Hematopoietic multipotent progenitor cell treated with erythropoietin and hydrocortisone succinate and interleukin-3 and kit ligand, for 8 days (in vitro differentiated cells): ENCODE data around the gene RMP24.
"Not testable (repeated sequence)": the region's sequence is repeated elsewhere in the genome, so short reads cannot be mapped to it uniquely, and the experiment has no call there.

Source experiments
- DNase-seq: peaks from one replicate; pipeline ENCODE4 v3.0.0-alpha.2; 2015

The RMP24 gene

GRCh38 chr18:35972197-35973000 is at the start of gene RMP24:
TSS of gene RMP24 (plus strand) at chr18:35972679.
- DNase-seq = peak; percentile 95

GRCh38 chr18:35923939-35924684 is 48.4 kb upstream of the RMP24 start:
- DNase-seq = no peak

- no peak for DNase-seq
These were observed 45.6 kb upstream of the RMP24 start for GRCh38 chr18:35926884-35927283.

GRCh38 chr18:35927430-35927829 is 45.0 kb upstream of the RMP24 start:
- no peak for DNase-seq

- no peak for DNase-seq
These were observed 38.5 kb upstream of the RMP24 start for GRCh38 chr18:35933982-35934381.

- no peak for DNase-seq
These were observed 37.6 kb upstream of the RMP24 start for GRCh38 chr18:35934891-35935290.

- DNase-seq = no peak
These were observed 36.7 kb upstream of the RMP24 start for GRCh38 chr18:35935805-35936204.

- DNase-seq = peak; percentile 11
These were observed 35.5 kb upstream of the RMP24 start for GRCh38 chr18:35936951-35937350.

- no peak for DNase-seq
These were observed 34.3 kb upstream of the RMP24 start for GRCh38 chr18:35938158-35938557.

- DNase-seq = no peak
These were observed 33.9 kb upstream of the RMP24 start for GRCh38 chr18:35938562-35938961.

- peak; percentile 6 for DNase-seq
These were observed 33.3 kb upstream of the RMP24 start for GRCh38 chr18:35939138-35939537.

- no peak for DNase-seq
These were observed 31.2 kb upstream of the RMP24 start for GRCh38 chr18:35941299-35941698.

- no peak for DNase-seq
These were observed 30.3 kb upstream of the RMP24 start for GRCh38 chr18:35942133-35942532.

- no peak for DNase-seq
These were observed 29.8 kb upstream of the RMP24 start for GRCh38 chr18:35942661-35943060.

- no peak for DNase-seq
These were observed 24.4 kb upstream of the RMP24 start for GRCh38 chr18:35948080-35948479.

GRCh38 chr18:35949090-35949489 is 23.4 kb upstream of the RMP24 start:
- DNase-seq = no peak

- peak; percentile 70 for DNase-seq
These were observed 22.4 kb upstream of the RMP24 start for GRCh38 chr18:35949903-35950627.

GRCh38 chr18:35950628-35950982 is 21.9 kb upstream of the RMP24 start:
- no peak for DNase-seq

GRCh38 chr18:35953688-35954087 is 18.8 kb upstream of the RMP24 start:
- no peak for DNase-seq

GRCh38 chr18:35956226-35956625 is 16.3 kb upstream of the RMP24 start:
- DNase-seq = no peak

- no peak for DNase-seq
These were observed 10.2 kb upstream of the RMP24 start for GRCh38 chr18:35962320-35962719.

- DNase-seq = no peak
These were observed 8.2 kb upstream of the RMP24 start for GRCh38 chr18:35964319-35964718.

GRCh38 chr18:35967866-35968265 is 4.6 kb upstream of the RMP24 start:
- DNase-seq = not testable (repeated sequence)
